Osteocyte (in vitro differentiated cells): Measurements from ENCODE around the gene ZCCHC7. TPM values are rescaled to one million over a fixed set of nuclear protein-coding genes. Genes with fewer than 3 reads are reported as not detected.

Experiments used
- DNase-seq: peaks from one replicate; pipeline ENCODE4 v3.0.0; 2021; ENCODE audit warnings: mixed read lengths; ENCODE audit not compliant: unreplicated experiment; ENCODE audit errors: extremely low spot score
- H3K27ac Mint-ChIP-seq: one replicate; pipeline ENCODE4 v1.8.0; 2021; ENCODE audit warnings: mild to moderate bottlenecking, mixed read lengths; ENCODE audit not compliant: unreplicated experiment
- H3K27me3 Mint-ChIP-seq: one replicate; pipeline ENCODE4 v1.8.0; 2021; ENCODE audit warnings: mixed read lengths; ENCODE audit not compliant: unreplicated experiment
- H3K36me3 Mint-ChIP-seq: one replicate; pipeline ENCODE4 v1.8.0; 2021; ENCODE audit warnings: mixed read lengths; ENCODE audit not compliant: unreplicated experiment
- H3K4me1 Mint-ChIP-seq: one replicate; pipeline ENCODE4 v1.8.0; 2021; ENCODE audit warnings: mixed read lengths; ENCODE audit not compliant: unreplicated experiment
- H3K4me3 Mint-ChIP-seq: one replicate; pipeline ENCODE4 v1.8.0; 2021; ENCODE audit warnings: mild to moderate bottlenecking, moderate library complexity, mixed read lengths; ENCODE audit not compliant: unreplicated experiment
- H3K9me3 Mint-ChIP-seq: one replicate; pipeline ENCODE4 v1.8.0; 2021; ENCODE audit warnings: mixed read lengths; ENCODE audit not compliant: unreplicated experiment
- CTCF ChIP-seq: fragments of 200-600 bp; sonication (generic); IDR thresholded peaks from 2 replicates; pipeline ENCODE4 v1.5.0; 2021; ENCODE audit warnings: antibody characterized with exemption, mild to moderate bottlenecking, moderate library complexity
- total RNA-seq: library from RNA; stranded (reverse); gene quantifications from 2 replicates; pipeline ENCODE4 v1.2.1, GENCODE V29; 2021

Gene ZCCHC7
- total RNA-seq, 1 donor from 2014 or later: 22.8 TPM

GRCh38 chr9:37292896-37293295 lies 172.5 kb downstream of the ZCCHC7 start:
- no peak for TF ChIP-seq CTCF
- Mint-ChIP-seq H3K9me3 (peaks cover 4% of the 10 kb centered on the region), H3K27me3 (no peaks in the 10 kb centered on the region), H3K4me3 (no peak overlapping the region), H3K27ac (peak overlapping the region; percentile 68), H3K4me1 (peaks cover 47% of the 10 kb centered on the region), H3K36me3 (peaks cover 4% of the 10 kb centered on the region)
- no peak for DNase-seq

- H3K4me1 Mint-ChIP-seq: peaks cover 47% of the 10 kb centered on the region
- no peak for DNase-seq
- H3K27ac Mint-ChIP-seq: peak overlapping the region; percentile 68
- peaks cover under 1% of the 10 kb centered on the region for H3K36me3 Mint-ChIP-seq
- no peak overlapping the region for H3K4me3 Mint-ChIP-seq
- H3K27me3 Mint-ChIP-seq: no peaks in the 10 kb centered on the region
- H3K9me3 Mint-ChIP-seq: peaks cover under 1% of the 10 kb centered on the region
- no peak for TF ChIP-seq CTCF
These were observed 173.5 kb downstream of the ZCCHC7 start for GRCh38 chr9:37293664-37294524.

- peaks cover 1% of the 10 kb centered on the region for H3K36me3 Mint-ChIP-seq
- DNase-seq: no peak
- H3K27me3 Mint-ChIP-seq: no peaks in the 10 kb centered on the region
- H3K4me3 Mint-ChIP-seq: no peak overlapping the region
- peaks cover 47% of the 10 kb centered on the region for H3K4me1 Mint-ChIP-seq
- no peak overlapping the region for H3K27ac Mint-ChIP-seq
- H3K9me3 Mint-ChIP-seq: no peaks in the 10 kb centered on the region
- TF ChIP-seq CTCF: no peak
These were observed 174.8 kb downstream of the ZCCHC7 start for GRCh38 chr9:37295178-37295577.

- no peak overlapping the region for H3K4me3 Mint-ChIP-seq
- no peak for DNase-seq
- peaks cover 1% of the 10 kb centered on the region for H3K36me3 Mint-ChIP-seq
- no peaks in the 10 kb centered on the region for H3K27me3 Mint-ChIP-seq
- TF ChIP-seq CTCF: no peak
- H3K9me3 Mint-ChIP-seq: no peaks in the 10 kb centered on the region
- H3K4me1 Mint-ChIP-seq: peaks cover 47% of the 10 kb centered on the region
- no peak overlapping the region for H3K27ac Mint-ChIP-seq
These were observed 175.4 kb downstream of the ZCCHC7 start for GRCh38 chr9:37295796-37296195.

- H3K4me3 Mint-ChIP-seq: no peak overlapping the region
- peaks cover 1% of the 10 kb centered on the region for H3K36me3 Mint-ChIP-seq
- no peak for TF ChIP-seq CTCF
- no peak for DNase-seq
- H3K9me3 Mint-ChIP-seq: no peaks in the 10 kb centered on the region
- no peaks in the 10 kb centered on the region for H3K27me3 Mint-ChIP-seq
- no peak overlapping the region for H3K27ac Mint-ChIP-seq
- H3K4me1 Mint-ChIP-seq: peaks cover 50% of the 10 kb centered on the region
These were observed 177.2 kb downstream of the ZCCHC7 start for GRCh38 chr9:37297592-37297991.
